HG03571 (cell line): ENCODE results near the gene SOX8.
"Not testable (repeated sequence)": the region's sequence is repeated elsewhere in the genome, so short reads cannot be mapped to it uniquely, and the experiment has no call there.

ENCODE experiments used
- ATAC-seq: cut with Tn5 transposase; IDR thresholded peaks from one replicate; pipeline ENCODE4 v1.9.1; 2021; ENCODE audit not compliant: unreplicated experiment

SOX8 gene

DNA sequence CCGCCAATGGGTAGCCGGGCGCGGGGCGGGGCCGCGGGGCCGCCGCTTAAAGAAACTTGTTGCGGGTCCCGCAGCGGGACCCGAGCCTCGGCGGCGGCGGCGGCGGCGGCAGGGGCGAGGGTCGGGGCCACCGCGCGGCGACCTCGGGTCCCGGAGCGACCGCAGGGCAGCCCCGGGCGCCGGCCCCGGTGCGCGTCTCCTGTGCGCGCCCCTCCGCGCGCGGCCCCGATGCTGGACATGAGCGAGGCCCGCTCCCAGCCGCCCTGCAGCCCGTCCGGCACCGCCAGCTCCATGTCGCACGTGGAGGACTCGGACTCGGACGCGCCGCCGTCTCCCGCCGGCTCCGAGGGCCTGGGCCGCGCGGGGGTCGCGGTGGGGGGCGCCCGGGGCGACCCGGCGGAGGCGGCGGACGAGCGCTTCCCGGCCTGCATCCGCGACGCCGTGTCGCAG, at the start of gene SOX8:
Gene SOX8 (plus strand): TSS at position 76 of the 450 bp plus-strand sequence. CDS start 153 bp downstream, at position 229.
- ATAC-seq = no peak

DNA sequence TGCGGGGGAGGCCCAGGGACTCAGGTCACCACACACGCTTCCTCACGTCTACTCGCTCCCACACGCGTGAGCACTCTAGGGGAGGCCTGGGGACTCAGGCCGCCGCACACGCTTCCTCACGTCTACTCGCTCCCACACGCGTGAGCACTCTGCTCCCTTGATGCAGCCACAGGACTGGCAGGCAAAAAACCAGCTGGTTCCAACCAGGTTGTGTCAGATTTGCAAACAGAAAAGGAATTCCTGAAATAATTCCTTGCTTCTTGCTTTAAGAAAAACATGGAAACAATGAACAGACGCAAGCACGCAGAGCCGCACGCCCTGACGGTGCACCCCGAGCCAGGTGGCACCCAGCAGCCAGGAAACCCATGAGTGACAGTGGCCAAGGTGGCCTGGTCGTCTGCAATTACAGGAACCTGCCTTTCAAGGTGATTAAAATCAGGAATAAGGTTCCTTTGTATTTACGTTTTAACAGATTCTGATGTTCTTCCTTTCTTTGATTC, 48.7 kb upstream of the SOX8 start:
- no peak for ATAC-seq

DNA sequence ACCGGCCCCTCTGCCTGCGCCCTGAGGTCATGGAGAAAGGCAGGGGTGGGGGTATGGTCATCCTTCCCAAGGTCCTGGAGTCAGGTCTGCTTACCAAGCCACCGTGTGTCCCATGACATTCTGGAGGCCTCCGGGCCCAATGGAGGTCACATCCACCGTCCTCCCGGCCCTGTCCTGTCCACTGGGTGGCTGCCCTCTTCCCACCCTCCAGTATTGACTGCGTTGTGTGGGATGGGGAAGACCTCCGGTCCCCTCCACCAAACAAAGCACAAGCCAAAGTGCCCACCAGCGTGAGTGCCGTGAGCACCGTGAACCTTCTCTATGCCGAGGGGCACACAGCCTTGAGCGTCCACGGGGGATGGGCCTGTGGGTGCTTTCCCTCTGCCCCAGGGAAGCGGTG, 48.0 kb upstream of the SOX8 start:
- ATAC-seq = no peak

DNA sequence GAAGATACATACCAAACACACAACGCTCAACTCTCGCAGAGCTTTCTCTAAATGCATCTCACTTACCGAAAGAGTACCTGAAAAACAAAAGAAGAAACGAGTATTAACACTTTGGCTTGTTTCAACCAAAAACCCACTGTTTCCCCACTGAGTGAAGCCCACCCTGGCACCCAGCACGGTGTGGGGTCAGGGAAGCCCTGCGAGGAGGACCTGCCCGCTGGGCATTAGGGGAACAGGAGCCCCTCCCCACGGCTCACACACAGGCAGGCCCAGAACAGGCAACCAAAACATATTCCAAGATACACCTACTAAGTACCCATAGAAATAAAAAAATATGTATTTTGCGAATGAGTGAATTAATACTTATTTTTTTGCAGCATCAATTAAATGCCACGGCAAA, 47.4 kb upstream of the SOX8 start:
- ATAC-seq = no peak

DNA sequence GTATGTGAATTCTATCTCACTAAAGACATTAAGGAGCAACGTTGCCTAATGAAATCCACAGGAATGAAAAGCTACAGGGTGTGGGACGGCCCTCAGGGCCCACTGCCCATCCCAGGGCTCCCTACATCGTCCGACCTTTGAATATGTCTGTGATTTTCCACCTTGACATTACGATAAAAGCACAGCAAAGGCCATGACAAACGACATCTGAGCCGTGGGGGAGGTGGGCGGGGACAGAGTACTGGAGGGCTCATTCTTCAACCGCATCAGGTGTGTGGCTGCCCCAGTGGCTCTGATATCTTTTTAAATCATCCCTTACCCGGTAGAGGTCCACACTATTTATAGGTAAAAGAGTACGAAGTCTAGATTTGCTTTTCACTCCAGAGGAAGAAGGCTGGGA, 45.9 kb upstream of the SOX8 start:
- no peak for ATAC-seq

DNA sequence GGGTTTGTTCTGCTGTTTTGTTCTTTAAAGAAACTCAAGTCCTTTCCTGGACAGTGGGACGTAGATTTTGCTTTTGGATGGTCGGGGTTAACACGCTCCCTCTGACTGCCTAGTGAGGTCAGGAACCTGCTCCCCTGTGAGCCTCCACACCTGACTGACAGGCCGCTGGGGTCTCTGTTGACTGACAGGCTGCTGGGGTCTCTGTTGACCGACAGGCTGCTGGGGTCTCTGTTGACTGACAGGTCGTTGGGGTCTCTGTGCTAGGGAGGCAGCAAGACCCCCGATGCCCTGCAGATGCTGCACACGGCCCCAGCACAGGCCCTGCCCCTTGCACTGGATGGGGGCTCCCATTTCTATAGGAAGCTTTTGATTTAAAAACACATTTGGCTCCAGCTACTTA, 44.3 kb upstream of the SOX8 start:
- no peak for ATAC-seq

DNA sequence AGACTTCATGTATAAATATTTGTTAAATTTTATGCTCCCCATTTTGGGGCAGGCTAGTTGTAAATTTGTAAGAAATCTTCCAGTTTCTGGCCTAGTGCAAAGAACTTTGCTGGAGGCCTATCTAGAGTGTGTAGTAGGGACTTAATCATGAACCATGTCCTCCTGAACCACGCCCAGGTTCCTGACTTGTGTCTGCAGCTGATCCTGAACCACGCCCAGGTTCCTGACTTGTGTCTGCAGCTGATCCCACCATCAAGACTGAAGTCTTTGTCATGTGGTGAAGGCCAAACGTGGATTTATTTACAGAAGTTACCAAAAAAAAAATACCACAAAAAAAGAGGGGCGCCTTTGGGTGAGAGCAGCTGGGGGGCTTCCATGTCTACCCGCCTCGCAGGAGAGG, 43.8 kb upstream of the SOX8 start:
- ATAC-seq = no peak

DNA sequence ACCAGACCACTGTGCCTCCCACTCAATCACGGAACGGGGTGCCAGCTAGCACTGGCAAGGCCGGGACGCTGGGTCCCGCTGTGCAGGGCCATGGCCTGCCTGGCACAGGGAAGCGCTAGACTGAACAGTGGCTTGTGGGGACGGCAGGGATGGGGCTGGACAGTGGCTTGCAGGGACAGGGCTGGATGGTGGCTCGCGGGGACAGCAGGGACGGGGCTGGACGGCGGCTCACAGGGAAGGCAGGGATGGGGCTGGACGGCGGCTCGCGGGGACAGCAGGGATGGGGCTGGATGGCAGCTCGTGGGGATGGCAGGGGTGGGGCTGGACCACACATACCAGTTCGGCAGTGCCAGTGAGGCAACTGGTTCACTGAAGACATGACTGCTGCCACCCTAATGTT, 43.4 kb upstream of the SOX8 start:
- ATAC-seq = no peak

DNA sequence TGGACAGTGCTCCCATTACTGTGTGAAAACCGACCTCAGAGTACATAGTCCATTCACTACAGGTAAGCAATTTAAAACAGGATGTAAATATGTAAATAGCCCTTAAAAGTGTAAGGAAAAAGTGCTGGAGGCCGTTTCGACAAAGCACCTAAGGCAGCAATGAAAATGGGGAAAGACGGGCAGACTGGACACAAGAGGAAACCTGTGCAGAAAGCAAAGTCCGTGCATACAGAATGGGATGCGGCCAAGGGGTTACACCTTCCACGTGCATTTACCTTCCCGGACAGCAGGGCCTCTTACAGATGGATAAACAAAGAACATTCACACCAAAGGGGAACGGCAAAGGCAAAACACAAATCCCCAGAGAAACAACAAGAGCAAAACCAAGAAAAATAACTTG, 42.8 kb upstream of the SOX8 start:
- no peak for ATAC-seq

DNA sequence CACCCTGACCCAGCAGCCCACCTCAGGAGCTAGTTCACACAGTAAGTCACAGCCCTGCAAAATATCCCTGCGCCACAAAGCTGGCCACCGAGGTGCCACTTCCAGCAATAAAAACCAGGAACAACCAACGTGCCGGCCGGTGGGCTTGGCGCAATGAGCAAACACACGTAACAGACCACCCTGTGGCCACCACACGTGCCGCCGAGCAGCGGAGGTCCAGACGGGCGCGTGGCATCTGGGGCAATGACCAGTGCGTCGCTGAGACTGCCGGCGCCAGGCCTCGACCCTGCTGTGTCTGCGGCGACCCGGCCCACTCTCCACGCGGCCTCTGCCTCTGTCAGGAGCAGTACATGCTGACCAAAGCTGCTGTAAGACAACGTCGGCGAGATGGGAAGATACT, 42.3 kb upstream of the SOX8 start:
- no peak for ATAC-seq

DNA sequence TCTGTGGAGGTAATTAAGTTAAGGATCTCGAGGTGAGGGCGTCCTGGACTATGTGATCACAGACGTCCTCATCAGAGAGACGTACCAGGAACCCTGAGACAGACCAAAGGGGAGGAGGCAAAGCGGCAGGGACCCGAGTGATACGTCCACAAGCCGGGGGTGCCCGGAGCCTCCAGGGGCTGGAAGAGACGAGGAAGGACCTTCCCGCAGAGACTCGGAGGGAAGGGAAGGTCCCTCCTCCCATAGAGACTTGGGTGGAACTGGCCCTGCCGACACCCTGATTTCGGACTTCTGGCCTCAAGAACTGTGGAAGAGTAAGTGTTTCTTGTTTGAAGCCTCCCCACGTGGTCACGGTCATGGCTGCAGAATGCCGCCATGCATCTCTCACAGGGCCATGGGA, 41.6 kb upstream of the SOX8 start:
- no peak for ATAC-seq

DNA sequence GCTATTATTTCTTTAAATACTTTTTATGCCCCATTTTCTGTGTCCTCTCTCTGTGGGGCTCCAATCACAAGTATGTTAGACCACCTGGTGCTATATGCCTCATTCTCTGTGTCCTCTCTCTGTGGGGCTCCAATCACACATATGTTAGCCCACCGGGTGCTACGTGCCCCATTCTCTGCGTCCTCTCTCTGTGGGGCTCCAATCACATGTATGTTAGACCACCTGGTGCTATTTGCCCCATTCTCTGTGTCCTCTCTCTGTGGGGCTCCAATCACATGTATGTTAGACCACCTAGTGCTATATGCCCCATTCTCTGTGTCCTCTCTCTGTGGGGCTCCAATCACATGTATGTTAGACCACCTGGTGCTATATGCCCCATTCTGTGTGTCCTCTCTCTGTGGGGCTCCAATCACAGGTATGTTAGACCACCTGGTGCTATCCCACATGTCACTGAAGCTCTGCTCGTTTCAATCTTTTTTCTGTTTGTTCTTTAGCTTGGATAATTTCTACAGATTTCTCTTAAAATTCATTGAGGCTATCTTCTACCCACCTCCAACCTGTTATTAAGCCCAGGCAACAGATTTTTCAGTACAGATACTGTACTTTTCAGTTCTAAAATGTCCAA, 39.0 kb upstream of the SOX8 start:
- no peak for ATAC-seq

DNA sequence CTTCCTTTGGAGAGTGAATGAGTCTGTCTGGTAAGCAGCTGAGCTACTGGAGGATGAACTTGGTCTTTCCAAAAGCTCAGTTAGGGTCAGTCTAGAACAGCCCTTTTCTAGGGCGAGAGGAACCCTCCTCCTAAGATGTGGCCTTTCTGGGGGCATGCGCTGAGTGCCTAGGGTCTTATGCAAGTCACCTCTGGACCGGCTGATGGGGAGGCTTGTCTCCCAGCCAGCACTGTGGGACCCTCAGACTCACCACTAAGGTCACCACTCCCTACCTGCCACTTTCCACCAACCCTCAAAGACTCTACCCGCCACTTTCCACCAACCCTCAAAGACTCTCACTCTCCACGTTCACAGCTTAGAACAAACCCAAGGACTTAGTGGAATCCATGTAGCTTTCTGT, 37.6 kb upstream of the SOX8 start:
- no peak for ATAC-seq

DNA sequence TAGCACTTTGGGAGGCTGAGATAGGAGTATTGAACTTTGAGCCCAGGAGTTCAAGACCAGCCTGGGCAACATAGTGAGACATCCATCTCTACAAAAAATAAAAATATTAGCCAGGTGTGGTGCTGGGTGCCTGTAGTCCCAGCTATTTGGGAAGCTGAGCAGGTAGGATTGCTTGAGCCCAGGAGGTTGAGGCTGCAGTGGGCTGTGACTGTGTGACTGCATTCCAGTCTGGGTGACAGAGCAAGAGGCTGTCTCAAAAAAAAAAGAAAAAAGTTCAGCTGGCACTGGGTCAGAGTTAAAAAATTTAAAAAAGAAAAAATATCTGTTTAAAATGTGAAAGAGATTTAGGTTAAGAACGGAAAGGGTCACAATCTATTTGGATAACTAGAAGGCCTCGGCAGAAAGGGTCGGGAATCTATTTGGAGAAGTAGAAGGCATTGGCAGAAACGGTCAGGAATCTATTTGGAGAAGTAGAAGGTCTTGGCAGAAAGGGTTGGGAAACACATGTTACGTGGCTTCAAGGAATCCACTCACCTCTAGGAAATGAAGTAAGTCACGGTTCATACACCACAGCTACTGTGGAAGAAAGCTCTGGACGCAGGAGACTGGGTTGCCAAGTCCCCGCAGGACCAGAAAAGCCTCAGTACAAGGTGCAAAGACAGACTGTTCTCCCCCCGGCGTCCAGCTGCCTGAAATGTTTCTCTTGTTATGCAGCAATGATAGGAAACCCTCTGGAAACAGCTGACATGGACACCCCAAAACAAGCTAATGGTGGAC, 36.1 kb upstream of the SOX8 start:
- ATAC-seq = no peak

DNA sequence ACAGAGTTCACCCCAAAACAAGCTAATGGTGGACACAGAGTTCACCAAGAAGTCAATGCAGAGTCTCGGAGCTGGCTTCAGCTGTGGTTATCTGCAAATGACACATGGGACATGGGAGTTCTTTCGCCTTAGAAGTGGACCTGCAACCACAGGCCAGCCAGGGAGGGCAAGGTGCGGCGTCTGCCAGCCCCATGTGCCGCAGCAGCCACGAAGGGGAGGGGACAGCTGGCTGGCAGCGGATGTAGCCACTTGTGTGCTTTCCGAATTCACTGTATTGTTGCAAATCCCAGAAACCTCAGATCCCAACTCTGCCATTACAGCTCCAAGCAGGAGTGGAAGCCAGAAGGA, 35.5 kb upstream of the SOX8 start:
- no peak for ATAC-seq

DNA sequence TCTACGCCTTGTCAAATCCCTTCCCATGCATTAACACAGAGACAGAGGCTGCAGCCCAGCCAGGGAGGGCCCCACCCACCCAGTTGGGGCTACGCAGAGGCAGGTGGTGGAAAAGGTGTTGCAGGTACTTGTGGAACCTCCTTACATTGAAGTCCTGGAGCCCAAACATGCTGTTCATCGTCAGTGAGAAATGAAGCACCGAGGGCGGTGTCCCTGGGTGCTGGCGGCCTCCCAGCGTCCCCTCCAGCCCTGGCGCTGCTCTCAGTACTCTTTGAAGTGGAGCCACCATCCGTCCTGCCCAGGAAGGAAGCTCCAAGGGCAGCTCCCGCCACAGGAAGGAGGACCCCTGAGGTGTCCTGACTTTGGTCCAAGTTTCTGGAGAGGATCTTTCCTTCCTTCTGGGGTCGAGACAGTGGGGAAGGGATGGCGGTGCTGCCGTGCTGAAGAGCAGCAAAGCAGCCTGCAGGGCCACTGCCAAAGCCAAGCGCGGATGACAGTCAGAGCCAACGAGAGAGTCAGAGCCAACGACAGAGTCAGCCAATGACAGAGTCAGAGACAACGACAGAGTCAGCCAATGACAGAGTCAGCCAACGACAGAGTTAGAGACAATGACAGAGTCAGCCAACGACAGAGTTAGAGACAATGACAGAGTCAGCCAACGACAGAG, 34.2 kb upstream of the SOX8 start:
- no peak for ATAC-seq

DNA sequence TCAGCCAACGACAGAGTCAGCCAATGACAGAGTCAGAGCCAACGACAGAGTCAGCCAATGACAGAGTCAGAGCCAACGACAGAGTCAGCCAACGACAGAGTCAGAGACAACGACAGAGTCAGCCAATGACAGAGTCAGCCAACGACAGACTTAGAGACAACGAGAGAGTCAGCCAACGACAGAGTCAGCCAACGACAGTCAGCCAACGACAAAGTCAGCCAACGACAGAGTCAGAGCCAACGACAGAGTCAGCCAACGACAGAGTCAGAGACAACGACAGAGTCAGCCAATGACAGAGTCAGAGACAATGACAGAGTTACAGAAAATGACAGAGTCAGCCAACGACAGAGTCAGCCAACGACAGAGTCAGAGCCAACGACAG, 33.7 kb upstream of the SOX8 start:
- not testable (repeated sequence) for ATAC-seq

DNA sequence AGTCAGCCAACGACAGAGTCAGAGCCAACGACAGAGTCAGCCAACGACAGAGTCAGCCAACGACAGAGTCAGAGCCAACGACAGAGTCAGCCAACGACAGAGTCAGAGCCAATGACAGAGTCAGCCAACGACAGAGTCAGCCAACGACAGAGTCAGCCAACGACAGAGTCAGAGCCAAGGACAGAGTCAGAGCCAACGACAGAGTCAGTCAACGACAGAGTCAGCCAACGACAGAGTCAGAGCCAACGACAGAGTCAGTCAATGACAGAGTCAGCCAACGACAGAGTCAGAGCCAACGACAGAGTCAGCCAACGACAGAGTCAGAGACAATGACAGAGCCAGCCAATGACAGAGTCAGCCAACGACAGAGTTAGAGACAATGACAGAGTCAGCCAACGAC, 32.8 kb upstream of the SOX8 start:
- not testable (repeated sequence) for ATAC-seq

DNA sequence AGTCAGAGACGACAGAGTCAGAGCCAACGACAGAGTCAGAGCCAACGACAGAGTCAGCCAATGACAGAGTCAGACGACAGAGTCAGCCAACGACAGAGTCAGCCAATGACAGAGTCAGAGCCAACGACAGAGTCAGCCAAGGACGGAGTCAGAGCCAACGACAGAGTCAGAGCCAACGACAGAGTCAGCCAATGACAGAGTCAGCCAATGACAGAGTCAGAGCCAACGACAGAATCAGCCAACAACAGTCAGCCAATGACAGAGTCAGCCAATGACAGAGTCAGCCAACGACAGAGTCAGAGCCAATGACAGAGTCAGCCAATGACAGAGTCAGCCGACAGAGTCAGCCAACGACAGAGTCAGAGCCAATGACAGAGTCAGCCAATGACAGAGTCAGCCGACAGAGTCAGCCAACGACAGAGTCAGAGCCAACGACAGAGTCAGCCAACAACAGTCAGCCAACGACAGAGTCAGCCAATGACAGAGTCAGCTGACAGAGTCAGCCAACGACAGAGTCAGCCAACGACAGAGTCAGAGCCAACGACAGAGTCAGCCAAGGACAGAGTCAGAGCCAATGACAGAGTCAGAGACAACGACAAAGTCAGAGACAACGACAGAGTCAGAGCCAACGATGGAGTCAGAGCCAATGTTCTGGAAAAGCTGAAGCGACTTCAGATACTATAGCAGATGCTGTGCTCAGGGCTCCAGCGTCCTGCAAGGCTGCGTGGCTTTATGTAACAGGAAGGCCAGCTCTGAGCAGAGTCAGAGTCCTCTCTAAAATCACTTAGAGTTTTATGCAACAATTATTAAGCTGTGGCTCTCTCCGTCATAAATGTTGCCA, 30.6 kb upstream of the SOX8 start:
- not testable (repeated sequence) for ATAC-seq

DNA sequence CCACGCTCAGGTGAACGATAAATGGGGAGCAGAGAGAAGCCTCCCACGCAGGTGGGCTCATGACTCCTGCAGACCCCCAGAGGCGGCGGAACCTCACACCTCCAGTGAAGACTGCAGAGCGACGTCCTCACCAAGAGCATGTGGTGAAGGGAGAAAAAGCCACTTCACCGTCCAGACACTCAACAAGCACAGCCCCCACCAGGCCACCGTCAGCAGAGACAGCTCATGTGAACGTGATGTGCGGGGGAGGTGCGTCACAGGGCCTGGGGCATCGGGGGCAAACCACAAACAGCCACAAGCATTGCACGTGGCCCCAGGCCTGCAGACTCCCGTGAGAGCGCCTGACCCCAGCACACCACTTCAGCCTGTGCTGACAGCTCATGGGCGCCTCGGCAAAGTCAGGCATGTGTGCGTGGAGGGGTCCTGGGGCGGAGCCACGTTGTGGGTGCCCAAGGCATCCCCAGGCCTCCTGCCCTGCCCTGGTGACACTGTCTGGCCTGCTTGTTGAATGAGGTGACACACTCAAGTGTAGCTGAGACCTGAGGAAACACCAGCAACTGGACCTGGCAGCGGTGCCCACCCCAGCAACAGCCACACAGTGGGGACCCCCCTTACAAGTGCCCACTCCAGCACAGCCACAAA, 29.8 kb upstream of the SOX8 start:
- no peak for ATAC-seq

DNA sequence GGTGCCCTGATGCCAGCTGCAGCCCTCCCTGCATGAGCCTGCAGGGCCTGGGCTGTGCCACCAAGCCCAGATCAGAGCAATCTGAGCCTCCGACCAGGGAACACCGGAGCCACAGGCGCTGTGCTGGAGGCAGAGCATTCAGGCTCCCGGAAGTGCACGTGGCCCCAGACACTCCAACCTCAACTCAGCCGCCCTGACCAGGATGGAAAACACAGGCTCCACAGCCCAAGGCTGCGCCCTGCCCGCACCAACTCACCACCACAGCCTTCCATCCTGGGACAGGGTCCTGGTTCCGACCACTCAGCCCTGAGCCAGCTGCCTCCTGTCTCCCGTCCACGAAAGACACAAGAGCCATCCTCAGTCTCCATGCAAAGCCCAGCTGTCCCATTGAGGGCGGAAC, 29.2 kb upstream of the SOX8 start:
- no peak for ATAC-seq
